Breast epithelium (tissue), 3 donors: ENCODE data around the gene CUEDC2.

Source experiments
- POLR2A ChIP-seq: fragments of 450-650 bp; IDR thresholded peaks from one replicate; pipeline ENCODE4 v1.6.1; 2016; ENCODE audit warnings: antibody characterized with exemption, mild to moderate bottlenecking, moderate library complexity
- POLR2AphosphoS5 ChIP-seq, 3 donors: sonication (generic); formaldehyde crosslinking; IDR thresholded peaks; one replicate each; pipeline ENCODE4 v1.6.1; 2017; ENCODE audit warnings: antibody characterized with exemption in 3 of 3
- TF ChIP-seq, protein P1 (sequence below), 3 donors: fragments of 450-650 bp; IDR thresholded peaks; one replicate each; pipeline ENCODE4 v1.5.1; 2016 to 2017; ENCODE audit warnings: antibody characterized with exemption in 3 of 3, mild to moderate bottlenecking in 3 of 3, moderate library complexity in 3 of 3

GRCh38 chr10:102389894-102390293, 42.5 kb downstream of the CUEDC2 start:
- TF ChIP-seq, protein P1, sequence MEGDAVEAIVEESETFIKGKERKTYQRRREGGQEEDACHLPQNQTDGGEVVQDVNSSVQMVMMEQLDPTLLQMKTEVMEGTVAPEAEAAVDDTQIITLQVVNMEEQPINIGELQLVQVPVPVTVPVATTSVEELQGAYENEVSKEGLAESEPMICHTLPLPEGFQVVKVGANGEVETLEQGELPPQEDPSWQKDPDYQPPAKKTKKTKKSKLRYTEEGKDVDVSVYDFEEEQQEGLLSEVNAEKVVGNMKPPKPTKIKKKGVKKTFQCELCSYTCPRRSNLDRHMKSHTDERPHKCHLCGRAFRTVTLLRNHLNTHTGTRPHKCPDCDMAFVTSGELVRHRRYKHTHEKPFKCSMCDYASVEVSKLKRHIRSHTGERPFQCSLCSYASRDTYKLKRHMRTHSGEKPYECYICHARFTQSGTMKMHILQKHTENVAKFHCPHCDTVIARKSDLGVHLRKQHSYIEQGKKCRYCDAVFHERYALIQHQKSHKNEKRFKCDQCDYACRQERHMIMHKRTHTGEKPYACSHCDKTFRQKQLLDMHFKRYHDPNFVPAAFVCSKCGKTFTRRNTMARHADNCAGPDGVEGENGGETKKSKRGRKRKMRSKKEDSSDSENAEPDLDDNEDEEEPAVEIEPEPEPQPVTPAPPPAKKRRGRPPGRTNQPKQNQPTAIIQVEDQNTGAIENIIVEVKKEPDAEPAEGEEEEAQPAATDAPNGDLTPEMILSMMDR (IDR thresholded peaks at IDR 0.05), result no peak
- TF ChIP-seq POLR2A, result no peak
- no peak for TF ChIP-seq POLR2AphosphoS5 (IDR thresholded peaks at IDR 0.05)
